Activated B cell treated with CpG ODN at 0.5 μM for 24 hours (primary cell): ENCODE measurements around the gene PCNA. TPM values are rescaled to one million over a fixed set of nuclear protein-coding genes. Genes with fewer than 3 reads are reported as not detected.

Experiments used
- ATAC-seq: fragments of 200-7000 bp; cut with Tn5 transposase; one replicate; pipeline ENCODE4 v1.10.0; 2021; ENCODE audit warnings: low read depth, mild to moderate bottlenecking, moderate library complexity
- CTCF ChIA-PET: fragments of 350-600 bp; sonication (Branson Sonifier 250); formaldehyde crosslinking; loops from one replicate; lab custom pipeline; 2021; ENCODE audit warnings: antibody characterized with exemption; lab: Charles Lee
- POLR2A ChIA-PET: fragments of 350-600 bp; sonication (Branson Sonifier 250); formaldehyde crosslinking; loops from one replicate; lab custom pipeline; 2021; ENCODE audit warnings: antibody characterized with exemption; lab: Charles Lee
- DNase-seq: peaks from one replicate; pipeline ENCODE4 v3.0.0; 2022
- H3K27ac Mint-ChIP-seq: one replicate; pipeline ENCODE4 v1.8.0; 2020; ENCODE audit warnings: mixed read lengths
- H3K27me3 Mint-ChIP-seq: one replicate; pipeline ENCODE4 v1.8.0; 2021; ENCODE audit warnings: mixed read lengths
- H3K36me3 Mint-ChIP-seq: one replicate; pipeline ENCODE4 v1.8.0; 2021; ENCODE audit warnings: low read depth, mixed read lengths
- H3K4me1 Mint-ChIP-seq: one replicate; pipeline ENCODE4 v1.8.0; 2021; ENCODE audit warnings: mixed read lengths
- H3K4me3 Mint-ChIP-seq: one replicate; pipeline ENCODE4 v1.8.0; 2020; ENCODE audit warnings: mild to moderate bottlenecking, mixed read lengths
- H3K9me3 Mint-ChIP-seq: one replicate; pipeline ENCODE4 v1.8.0; 2020; ENCODE audit warnings: mixed read lengths
- CTCF ChIP-seq: fragments of 200-600 bp; IDR thresholded peaks from one replicate; pipeline ENCODE4 v1.8.0; 2022; ENCODE audit warnings: antibody characterized with exemption, mild to moderate bottlenecking
- intact Hi-C: fragments of 100-400 bp; cut with micrococcal nuclease; formaldehyde crosslinking; loops from one replicate; pipeline ENCODE4 v1.15.1; 2024
- total RNA-seq: library from RNA; stranded (reverse); gene quantifications from 2 replicates; pipeline ENCODE4 v1.2.3, GENCODE V29; 2022

Gene PCNA
- total RNA-seq, 1 donor from 2014 or later = 62.0 TPM

- peaks cover 33% of the 10 kb centered on the region for H3K4me1 Mint-ChIP-seq
- no peaks in the 10 kb centered on the region for H3K27me3 Mint-ChIP-seq
- DNase-seq (no peak), ATAC-seq (no peak)
- H3K9me3 Mint-ChIP-seq = no peaks in the 10 kb centered on the region
- intact Hi-C loops = loop anchor here (5.0 kb wide), 1 partner anchor 823 kb away; the partner anchor contains the start of genes MCM8 and TRMT6
- H3K27ac Mint-ChIP-seq = peak overlapping the region; percentile 86
- no peak for TF ChIP-seq CTCF
- H3K4me3 Mint-ChIP-seq = no peak overlapping the region
- peaks cover 15% of the 10 kb centered on the region for H3K36me3 Mint-ChIP-seq
- CTCF ChIA-PET = interaction anchor here (0.6 kb wide), 1 partner anchor 12 kb away, joined by 3 read pairs; no protein-coding TSS in a partner anchor
- POLR2A ChIA-PET = interaction anchor here (0.6 to 0.8 kb wide), 3 partner anchors 9 to 10 kb away, joined by 3 to 4 read pairs (median 3); no protein-coding TSS in a partner anchor
Observed at GRCh38 chr20:5128886-5129285, 9.1 kb upstream of the PCNA start.

- Mint-ChIP-seq H3K9me3 (no peaks in the 10 kb centered on the region), H3K4me1 (peaks cover 33% of the 10 kb centered on the region), H3K36me3 (peaks cover 13% of the 10 kb centered on the region), H3K4me3 (peak overlapping the region; percentile 87), H3K27ac (peak overlapping the region; percentile 86), H3K27me3 (no peaks in the 10 kb centered on the region)
- ATAC-seq = no peak
- no peak for DNase-seq
- CTCF ChIA-PET = interaction anchor here (0.6 to 3.9 kb wide), 4 partner anchors 11 to 314 kb away, joined by 3 to 106 read pairs (median 6); no protein-coding TSS in a partner anchor
- POLR2A ChIA-PET = interaction anchor here (0.6 to 1.8 kb wide), 5 partner anchors 12 to 314 kb away, joined by 4 to 26 read pairs (median 5); no protein-coding TSS in a partner anchor
- intact Hi-C loops = loop anchor here (1.0 to 5.0 kb wide), 3 partner anchors 9 to 824 kb away; partner anchors contain the start of genes MCM8, PCNA and TRMT6
- no peak for TF ChIP-seq CTCF
Observed at GRCh38 chr20:5127859-5128424, 8.2 kb upstream of the PCNA start.

- Mint-ChIP-seq H3K4me1 (peaks cover 33% of the 10 kb centered on the region), H3K4me3 (peak overlapping the region; percentile 87)
- intact Hi-C loops = loop anchor here (1.0 to 5.0 kb wide), 3 partner anchors 8 to 825 kb away; partner anchors contain the start of genes MCM8, PCNA and TRMT6
Observed at GRCh38 chr20:5127204-5127858, 7.6 kb upstream of the PCNA start.

GRCh38 chr20:5126512-5127203, 6.9 kb upstream of the PCNA start, which contains the start of gene CDS2:
TSS of gene CDS2 (plus strand) at chr20:5127008. CDS start at chr20:5127093, 85 bp downstream.
- Mint-ChIP-seq H3K36me3 (peaks cover 13% of the 10 kb centered on the region), H3K4me3 (peak within 1 kb of the TSS; percentile 87), H3K27ac (peak within 1 kb of the TSS; percentile 90), H3K4me1 (peaks cover 33% of the 10 kb centered on the region), H3K27me3 (no peaks in the 10 kb centered on the region), H3K9me3 (no peaks in the 10 kb centered on the region)
- POLR2A ChIA-PET = interaction anchor here (0.6 to 1.8 kb wide), 21 partner anchors 9 to 400 kb away, joined by 3 to 30 read pairs (median 4); no protein-coding TSS in a partner anchor
- CTCF ChIA-PET = interaction anchor here (0.7 to 3.9 kb wide), 21 partner anchors 14 to 513 kb away, joined by 3 to 106 read pairs (median 4); no protein-coding TSS in a partner anchor
- intact Hi-C loops = loop anchor here (1.0 to 5.0 kb wide), 7 partner anchors 7 to 826 kb away; partner anchors contain the start of genes MCM8, PCNA, SLC23A2 and TRMT6
- peak; percentile 87 for ATAC-seq
- no peak for TF ChIP-seq CTCF
- peak; percentile 99 for DNase-seq

More at GRCh38 chr20:5127204-5127858, 7.6 kb upstream of the PCNA start:
- no peaks in the 10 kb centered on the region for H3K27me3 Mint-ChIP-seq
- ChIA-PET CTCF (interaction anchor here (0.8 to 3.9 kb wide), 11 partner anchors 26 to 514 kb away, joined by 3 to 106 read pairs (median 4); no protein-coding TSS in a partner anchor), POLR2A (interaction anchor here (0.6 to 1.8 kb wide), 19 partner anchors 9 to 401 kb away, joined by 3 to 30 read pairs (median 4); no protein-coding TSS in a partner anchor)
- no peak for TF ChIP-seq CTCF
- H3K27ac Mint-ChIP-seq = peak overlapping the region; percentile 89
- ATAC-seq = peak; percentile 23
- H3K36me3 Mint-ChIP-seq = peaks cover 13% of the 10 kb centered on the region
- H3K9me3 Mint-ChIP-seq = no peaks in the 10 kb centered on the region
- no peak for DNase-seq
